Lower leg skin (tissue), 3 donors: Measurements from ENCODE around the gene ANKRD31.

Experiments used
- CTCF ChIP-seq, 3 donors: fragments of 450-650 bp; IDR thresholded peaks; one replicate each; pipeline ENCODE4 v1.5.1; 2016; ENCODE audit warnings: antibody characterized with exemption in 3 of 3, mild to moderate bottlenecking in 3 of 3, moderate library complexity in 2 of 3
- POLR2A ChIP-seq, 2 donors: fragments of 450-650 bp; IDR thresholded peaks; one replicate each; pipeline ENCODE4 v1.6.1; 2016 to 2017; ENCODE audit warnings: antibody characterized with exemption in 2 of 2, mild to moderate bottlenecking in 1 of 2, moderate library complexity in 1 of 2

GRCh38 chr5:75034137-75034739 is 202.4 kb downstream of the ANKRD31 start:
- TF ChIP-seq CTCF (IDR thresholded peaks at IDR 0.05) (no peak), POLR2A (IDR thresholded peaks at IDR 0.05) (no peak)
